Gastrocnemius medialis (tissue), 4 donors: ENCODE results near the gene EPHA8. TPM values are rescaled to one million over a fixed set of nuclear protein-coding genes. Genes with fewer than 3 reads are reported as not detected.

Experiments used
- ATAC-seq, 2 donors: fragments of 150-250 bp; one replicate each; pipeline ENCODE4 v1.9.1; 2016
- DNase-seq, 2 donors: peaks; one replicate each; pipeline ENCODE4 v3.0.0-alpha.2; 2019
- H3K27ac ChIP-seq, 4 donors: fragments of 200-600 bp; sonication (generic); 1 replicate in 1 of 4; 2 replicates in 3 of 4; pipeline ENCODE4 v1.5.1; 2016 to 2018; ENCODE audit warnings: mild to moderate bottlenecking in 2 of 4, moderate library complexity in 1 of 4
- H3K27me3 ChIP-seq, 3 donors: fragments of 200-600 bp; sonication (generic) in 2 of 3; 1 replicate in 1 of 3; 2 replicates in 2 of 3; pipeline versions ENCODE4 v1.5.1 to v1.6.0; 2016 to 2019; ENCODE audit warnings: mild to moderate bottlenecking in 1 of 3, moderate library complexity in 1 of 3
- H3K36me3 ChIP-seq, 2 donors: fragments of 200-600 bp; sonication (generic) in 1 of 2; one replicate each; pipeline ENCODE4 v1.5.1; 2017 to 2018
- H3K4me1 ChIP-seq, 2 donors: fragments of 200-600 bp; sonication (generic) in 1 of 2; one replicate each; pipeline ENCODE4 v1.5.1; 2016 to 2017; ENCODE audit warnings: mild to moderate bottlenecking in 2 of 2
- H3K4me3 ChIP-seq, 4 donors: fragments of 200-600 bp; sonication (generic) in 3 of 4; 1 replicate in 1 of 4; 2 replicates in 3 of 4; pipeline ENCODE4 v1.5.1; 2016 to 2019; ENCODE audit warnings: mild to moderate bottlenecking in 2 of 4
- H3K9me3 ChIP-seq, 3 donors: fragments of 200-600 bp; sonication (generic) in 2 of 3; 1 replicate in 1 of 3; 2 replicates in 2 of 3; pipeline ENCODE4 v1.5.1; 2016 to 2019
- CTCF ChIP-seq, 5 experiments: fragments of 450-650 bp in 3 of 5; fragments of 200-600 bp in 2 of 5; sonication (generic) in 2 of 5; IDR thresholded peaks in 4 of 5; conservative IDR thresholded peaks in 1 of 5; 1 replicate in 4 of 5; 2 replicates in 1 of 5; pipeline ENCODE4 v1.5.1; 2016 to 2019; ENCODE audit warnings: antibody characterized with exemption in 5 of 5, mild to moderate bottlenecking in 3 of 5, moderate library complexity in 3 of 5
- POLR2A ChIP-seq, 2 donors: fragments of 450-650 bp; IDR thresholded peaks; one replicate each; pipeline ENCODE4 v1.6.1; 2017; ENCODE audit warnings: antibody characterized with exemption in 2 of 2, mild to moderate bottlenecking in 2 of 2, moderate library complexity in 2 of 2
- in situ Hi-C, 4 donors: fragments of 200-750 bp; cut with MboI; loops; one replicate each; pipeline versions ENCODE4 v1.15.0 to v1.8.0; 2017; ENCODE audit warnings: low sequenced_read_pairs in 4 of 4
- intact Hi-C: fragments of 100-400 bp; cut with DNase I; formaldehyde crosslinking; loops from one replicate; pipeline ENCODE4 v1.15.1; 2023; ENCODE audit warnings: low total_unique reads
- total RNA-seq, 4 donors: library from RNA; depleted of rRNA; stranded (reverse); fragments of >200 nt; gene quantifications; one replicate each; pipeline versions ENCODE4 v1.1.0 to v1.2.3, GENCODE V29; 2016

EPHA8 gene
- total RNA-seq, 4 donors from 2014 or later, result not detected

GRCh38 chr1:22573237-22573636 lies 9.9 kb downstream of the EPHA8 start:
- intact Hi-C loops (no loop called here), in situ Hi-C loops (no loop called here)
- ATAC-seq, result no peak
- Histone ChIP-seq H3K36me3 (no peaks in the 10 kb centered on the region), H3K4me1 (no peaks in the 10 kb centered on the region), H3K27me3 (peaks cover 29 to 39% (median 34%) of the 10 kb centered on the region in 3 donors), H3K9me3 (no peaks in the 10 kb centered on the region), H3K4me3 (no peak overlapping the region), H3K27ac (no peak overlapping the region)
- no peak for TF ChIP-seq CTCF (IDR thresholded peaks at IDR 0.05 in 4 of 5, conservative IDR thresholded peaks at IDR 0.05 in 1 of 5)
- no peak for TF ChIP-seq POLR2A (IDR thresholded peaks at IDR 0.05)
- no peak for DNase-seq

- no peak overlapping the region for H3K27ac ChIP-seq
- in situ Hi-C loops, result no loop called here
- no peaks in the 10 kb centered on the region for H3K9me3 ChIP-seq
- H3K27me3 ChIP-seq, result peaks cover 29 to 39% (median 34%) of the 10 kb centered on the region in 3 donors
- no peak for TF ChIP-seq CTCF (IDR thresholded peaks at IDR 0.05 in 4 of 5, conservative IDR thresholded peaks at IDR 0.05 in 1 of 5)
- TF ChIP-seq POLR2A (IDR thresholded peaks at IDR 0.05), result no peak
- DNase-seq, result no peak
- H3K4me3 ChIP-seq, result no peak overlapping the region
- no peaks in the 10 kb centered on the region for H3K4me1 ChIP-seq
- H3K36me3 ChIP-seq, result no peaks in the 10 kb centered on the region
- no peak for ATAC-seq
- intact Hi-C loops, result no loop called here
Measured at GRCh38 chr1:22575532-22576149, 12.4 kb downstream of the EPHA8 start.

GRCh38 chr1:22576150-22576544 lies 12.9 kb downstream of the EPHA8 start:
- H3K4me3 ChIP-seq, result no peak overlapping the region
- H3K27ac ChIP-seq, result no peak overlapping the region
- ATAC-seq (no peak), DNase-seq (no peak)
- intact Hi-C loops (no loop called here), in situ Hi-C loops (no loop called here)
- TF ChIP-seq CTCF (IDR thresholded peaks at IDR 0.05 in 4 of 5, conservative IDR thresholded peaks at IDR 0.05 in 1 of 5) (no peak), POLR2A (IDR thresholded peaks at IDR 0.05) (no peak)
- no peaks in the 10 kb centered on the region for H3K36me3 ChIP-seq
- peaks cover 29 to 39% (median 33%) of the 10 kb centered on the region in 3 donors for H3K27me3 ChIP-seq
- no peaks in the 10 kb centered on the region for H3K4me1 ChIP-seq
- H3K9me3 ChIP-seq, result no peaks in the 10 kb centered on the region

GRCh38 chr1:22576617-22577016 lies 13.3 kb downstream of the EPHA8 start:
- intact Hi-C loops, result no loop called here
- in situ Hi-C loops, result no loop called here
- H3K9me3 ChIP-seq, result no peaks in the 10 kb centered on the region
- ATAC-seq (no peak), DNase-seq (no peak)
- H3K4me1 ChIP-seq, result no peaks in the 10 kb centered on the region
- H3K36me3 ChIP-seq, result no peaks in the 10 kb centered on the region
- H3K27me3 ChIP-seq, result peaks cover 26 to 35% (median 28%) of the 10 kb centered on the region in 3 donors
- no peak overlapping the region for H3K27ac ChIP-seq
- TF ChIP-seq POLR2A (IDR thresholded peaks at IDR 0.05) (no peak), CTCF (IDR thresholded peaks at IDR 0.05 in 4 of 5, conservative IDR thresholded peaks at IDR 0.05 in 1 of 5) (no peak)
- no peak overlapping the region for H3K4me3 ChIP-seq
